IMR-90 (cell line): ENCODE measurements around the gene ALPI. TPM values are rescaled to one million over a fixed set of nuclear protein-coding genes. Genes with fewer than 3 reads are reported as not detected.

Experiments
- polyA plus RNA-seq, 3 experiments: library from polyadenylated mRNA; depleted of rRNA; stranded (reverse); fragments of >200 nt; gene quantifications; 2 replicates each; pipeline ENCODE4 v1.2.3, GENCODE V29; 2012; ENCODE audit warnings: low replicate concordance in 1 of 3
- total RNA-seq: library from RNA; depleted of rRNA; stranded (reverse); fragments of >200 nt; gene quantifications from 2 replicates; pipeline ENCODE4 v1.2.3, GENCODE V29; 2012; rRNA removed

Gene ALPI
- total and polyA plus RNA-seq, 2 of the 4 experiments (the other 2 are of a cell fraction): not detected

Other genes with a start within 250 kb of the ALPI start
- not detected in 2 replicates for gene ALPP, start 77.4 kb upstream of the ALPI start, total RNA-seq
- not detected in 2 replicates for gene ALPP, start 77.4 kb upstream of the ALPI start, polyA plus RNA-seq (2012; rRNA removed)
- gene ALPG, start 49.3 kb upstream of the ALPI start, total RNA-seq: not detected in 2 replicates
- gene ALPG, start 49.3 kb upstream of the ALPI start, polyA plus RNA-seq (2012; rRNA removed): not detected in 2 replicates
- gene ECEL1, start 31.7 kb downstream of the ALPI start, total RNA-seq: not detected in 2 replicates
- gene ECEL1, start 31.7 kb downstream of the ALPI start, polyA plus RNA-seq (2012; rRNA removed): not detected in 2 replicates
- gene PRSS56, start 64.2 kb downstream of the ALPI start, total RNA-seq: not detected in 2 replicates
- not detected in 2 replicates for gene PRSS56, start 64.2 kb downstream of the ALPI start, polyA plus RNA-seq (2012; rRNA removed)
- gene CHRND, start 70.0 kb downstream of the ALPI start, total RNA-seq: not detected in 2 replicates
- gene CHRND, start 70.0 kb downstream of the ALPI start, polyA plus RNA-seq (2012; rRNA removed): not detected in 2 replicates
- not detected in 2 replicates for gene CHRNG, start 83.5 kb downstream of the ALPI start, total RNA-seq
- not detected in 2 replicates for gene CHRNG, start 83.5 kb downstream of the ALPI start, polyA plus RNA-seq (2012; rRNA removed)
- gene TIGD1, start 94.4 kb downstream of the ALPI start, total RNA-seq: 2.7 and 2.8 TPM in 2 replicates
- gene TIGD1, start 94.4 kb downstream of the ALPI start, polyA plus RNA-seq (2012; rRNA removed): 2.4 and 2.9 TPM in 2 replicates
- gene EIF4E2, start 94.5 kb downstream of the ALPI start, total RNA-seq: 105 and 149 TPM in 2 replicates
- gene EIF4E2, start 94.5 kb downstream of the ALPI start, polyA plus RNA-seq (2012; rRNA removed): 44.0 and 52.1 TPM in 2 replicates
- not detected in 2 replicates for gene EFHD1, start 177.5 kb downstream of the ALPI start, total RNA-seq
- 0.27 and 0.36 TPM in 2 replicates for gene EFHD1, start 177.5 kb downstream of the ALPI start, polyA plus RNA-seq (2012; rRNA removed)
- gene GIGYF2, start 241.2 kb downstream of the ALPI start, total RNA-seq: 52.5 and 66.0 TPM in 2 replicates
- 14.7 and 18.3 TPM in 2 replicates for gene GIGYF2, start 241.2 kb downstream of the ALPI start, polyA plus RNA-seq (2012; rRNA removed)